ENCODE data around the gene MINK1. TPM values are rescaled to one million over a fixed set of nuclear protein-coding genes. Genes with fewer than 3 reads are reported as not detected.
"Not testable (repeated sequence)": the region's sequence is repeated elsewhere in the genome, so short reads cannot be mapped to it uniquely, and the experiment has no call there.

The MINK1 gene
- total and polyA plus RNA-seq, 7 donors = 8.9 to 23.8 (median 19.2) TPM

DNA sequence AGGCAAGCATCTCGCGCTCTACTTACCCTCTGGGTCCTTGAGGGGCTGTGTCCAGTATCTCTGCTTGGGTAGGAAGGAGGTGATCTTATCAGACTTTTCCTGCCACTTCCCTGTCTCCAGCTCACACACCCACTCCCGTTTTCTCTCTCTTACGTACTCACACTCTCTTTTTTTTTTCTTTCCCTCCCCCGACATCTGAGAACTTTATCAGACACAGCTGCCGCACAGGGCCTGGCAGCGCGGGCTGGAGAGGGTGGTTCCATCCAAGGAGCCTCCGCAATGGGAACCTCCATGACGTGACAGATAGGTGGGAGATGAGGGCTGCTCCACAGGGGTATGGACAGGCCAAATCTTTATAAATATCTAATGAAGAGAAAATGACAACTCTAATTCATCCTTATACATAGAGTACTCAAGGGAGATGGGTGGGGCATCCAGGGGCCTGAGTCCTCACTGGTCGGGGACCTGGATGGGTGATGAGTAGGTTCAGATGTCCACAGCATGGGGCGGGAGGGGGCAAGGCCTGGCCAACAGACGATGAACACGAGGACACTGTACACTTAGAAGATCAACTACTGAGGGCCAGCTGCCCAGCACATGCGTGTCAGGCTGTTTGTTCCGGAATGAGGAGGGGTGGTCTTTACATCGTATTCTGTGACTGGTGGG, 23.3 kb downstream of the MINK1 start:
- no peak overlapping the region for H3K4me3 ChIP-seq
- 54 to 70% (median 63%) methylated on average over 17 of the region's 17 CpGs for WGBS, 3 donors
- peaks cover 12% of the 10 kb centered on the region for H3K4me1 ChIP-seq
- peak in 1 of 4 donors; percentile 21 for ATAC-seq
- intact Hi-C loops (cut with DNase I) = no loop called here
- H3K27ac ChIP-seq = no peak overlapping the region
- H3K36me3 ChIP-seq (ENCODE audit: insufficient read depth in 1 of 2, low read depth in 1 of 2) = no peaks in the 10 kb centered on the region
- H3K9me3 ChIP-seq = no peaks in the 10 kb centered on the region
- DNase-seq = no peak
- no peaks in the 10 kb centered on the region for H3K27me3 ChIP-seq (ENCODE audit: insufficient read depth in 3 of 3, low read length in 2 of 3)
- TF ChIP-seq CTCF (IDR thresholded peaks at IDR 0.05) = no peak

DNA sequence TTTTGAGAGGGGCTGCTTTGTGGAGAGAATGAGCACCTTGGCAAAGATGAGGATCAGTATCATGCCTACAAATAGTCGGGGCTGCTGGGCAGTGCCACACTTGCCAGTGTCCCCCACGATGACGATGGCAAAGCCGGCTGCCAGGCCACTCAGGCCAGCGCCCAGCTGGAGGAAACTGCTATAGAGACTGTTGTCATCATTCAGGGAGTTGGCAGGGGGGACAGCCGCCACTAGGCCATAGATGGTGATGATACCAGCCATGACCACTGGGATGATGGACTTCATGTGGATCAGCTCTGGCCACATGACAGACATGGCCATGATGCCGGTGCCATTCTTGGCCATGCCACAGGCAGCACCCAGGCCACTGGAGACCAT, 23.8 kb downstream of the MINK1 start:
- intact Hi-C loops (cut with DNase I) = no loop called here
- Histone ChIP-seq H3K4me3 (no peak overlapping the region), H3K27me3 (ENCODE audit: insufficient read depth in 3 of 3, low read length in 2 of 3) (no peaks in the 10 kb centered on the region), H3K36me3 (ENCODE audit: insufficient read depth in 1 of 2, low read depth in 1 of 2) (no peaks in the 10 kb centered on the region), H3K9me3 (no peaks in the 10 kb centered on the region), H3K4me1 (peaks cover 12% of the 10 kb centered on the region), H3K27ac (no peak overlapping the region)
- 42 to 63% (median 49%) methylated on average over 7 of the region's 7 CpGs for WGBS, 3 donors
- no peak for TF ChIP-seq CTCF (IDR thresholded peaks at IDR 0.05)
- ATAC-seq (peak in 3 of 4 donors; percentile 17 to 52 (median 37)), DNase-seq (no peak)

DNA sequence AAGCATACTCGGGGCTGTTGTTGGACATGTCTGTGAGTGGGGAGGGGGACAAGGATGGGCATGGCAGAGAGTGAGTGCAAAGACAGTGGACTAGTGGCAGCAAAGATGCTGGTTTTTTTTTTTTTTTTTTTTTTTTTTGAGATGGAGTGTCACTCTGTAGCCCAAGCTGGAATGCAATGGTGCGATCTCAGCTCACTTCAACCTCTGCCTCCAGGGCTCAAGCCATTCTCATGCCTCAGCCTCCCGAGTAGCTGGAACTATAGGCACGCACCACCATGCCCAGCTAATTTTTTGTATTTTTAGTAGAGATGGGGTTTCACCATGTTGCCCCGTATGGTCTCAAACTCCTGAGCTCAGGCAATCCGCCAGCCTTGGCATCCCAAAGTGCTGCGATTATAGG, 24.2 kb downstream of the MINK1 start:
- intact Hi-C loops (cut with DNase I); H3K4me3 ChIP-seq; H3K9me3 ChIP-seq; ATAC-seq; H3K27me3 ChIP-seq (ENCODE audit: insufficient read depth in 3 of 3, low read length in 2 of 3); DNase-seq; H3K36me3 ChIP-seq (ENCODE audit: insufficient read depth in 1 of 2, low read depth in 1 of 2): not testable (repeated sequence)
- Histone ChIP-seq H3K27ac (peak overlapping the region; percentile 43), H3K4me1 (peaks cover 12% of the 10 kb centered on the region)
- WGBS, 3 donors = 83 to 84% (median 84%) methylated on average over 7 of the region's 7 CpGs

GRCh38 chr17:4858068-4858881, 25.1 kb downstream of the MINK1 start:
- intact Hi-C loops (cut with DNase I) = no loop called here
- 60 to 73% (median 60%) methylated on average over 7 of the region's 7 CpGs for WGBS, 3 donors
- Histone ChIP-seq H3K4me3 (peak overlapping the region; percentile 32), H3K9me3 (no peaks in the 10 kb centered on the region), H3K36me3 (ENCODE audit: insufficient read depth in 1 of 2, low read depth in 1 of 2) (no peaks in the 10 kb centered on the region), H3K27me3 (ENCODE audit: insufficient read depth in 3 of 3, low read length in 2 of 3) (no peaks in the 10 kb centered on the region), H3K27ac (peak overlapping the region; percentile 65), H3K4me1 (peaks cover 12% of the 10 kb centered on the region)
- no peak for TF ChIP-seq CTCF (IDR thresholded peaks at IDR 0.05)
- peak in 1 of 4 donors; percentile 37 for ATAC-seq
- no peak for DNase-seq

DNA sequence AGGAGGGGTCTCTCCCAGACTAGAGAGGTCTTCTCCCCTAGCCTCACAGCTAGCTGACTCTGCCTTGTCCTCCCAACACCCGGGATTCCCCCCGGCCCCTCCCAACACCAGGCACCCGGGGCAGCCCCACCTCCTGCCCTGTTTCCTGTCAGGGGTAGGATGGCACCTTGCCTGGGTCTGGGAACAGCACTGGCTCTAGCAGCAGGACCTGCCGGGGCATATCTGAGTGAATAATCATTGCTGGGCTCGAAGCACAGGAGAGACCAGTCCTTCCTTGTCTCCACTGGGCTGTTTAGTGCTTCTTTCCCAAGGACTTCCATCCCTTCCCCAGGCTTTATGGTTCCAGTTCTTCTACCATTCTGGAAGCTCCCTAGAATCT, 25.7 kb downstream of the MINK1 start:
- H3K36me3 ChIP-seq (ENCODE audit: insufficient read depth in 1 of 2, low read depth in 1 of 2) = no peaks in the 10 kb centered on the region
- ATAC-seq (peak; percentile 76 to 90 (median 88)), DNase-seq (peak; percentile 37 to 71)
- H3K27me3 ChIP-seq (ENCODE audit: insufficient read depth in 3 of 3, low read length in 2 of 3) = no peaks in the 10 kb centered on the region
- peak overlapping the region; percentile 32 for H3K4me3 ChIP-seq
- H3K9me3 ChIP-seq = no peaks in the 10 kb centered on the region
- peaks cover 12% of the 10 kb centered on the region for H3K4me1 ChIP-seq
- TF ChIP-seq CTCF (IDR thresholded peaks at IDR 0.05) = no peak
- WGBS, 3 donors = 13 to 34% (median 21%) methylated on average over 5 of the region's 5 CpGs
- intact Hi-C loops (cut with DNase I) = no loop called here
- peak overlapping the region; percentile 65 for H3K27ac ChIP-seq

Measured in psoas muscle (tissue), 8 donors.